Upper lobe of right lung (tissue), 1 donor: ENCODE data around the gene ELAC2. TPM values are rescaled to one million over a fixed set of nuclear protein-coding genes. Genes with fewer than 3 reads are reported as not detected.
"Not testable (repeated sequence)": the region's sequence is repeated elsewhere in the genome, so short reads cannot be mapped to it uniquely, and the experiment has no call there.

Source experiments
- ATAC-seq: fragments of 200-7000 bp; cut with Tn5 transposase; one replicate; pipeline ENCODE4 v1.9.1; 2020; ENCODE audit warnings: mild to moderate bottlenecking, moderate library complexity
- DNase-seq: peaks from one replicate; pipeline ENCODE4 v3.0.0-alpha.2; 2020
- H3K27ac ChIP-seq: fragments of 200-600 bp; one replicate; pipeline ENCODE4 v1.8.0; 2022
- H3K27me3 ChIP-seq: fragments of 200-600 bp; one replicate; pipeline ENCODE4 v1.8.0; 2022; ENCODE audit warnings: mild to moderate bottlenecking
- H3K36me3 ChIP-seq: fragments of 200-600 bp; one replicate; pipeline ENCODE4 v1.8.0; 2022
- H3K4me1 ChIP-seq: fragments of 200-600 bp; one replicate; pipeline ENCODE4 v1.8.0; 2022
- H3K4me3 ChIP-seq: fragments of 200-600 bp; one replicate; pipeline ENCODE4 v1.8.0; 2022; ENCODE audit warnings: mild to moderate bottlenecking
- H3K9me3 ChIP-seq: fragments of 200-600 bp; one replicate; pipeline ENCODE4 v1.8.0; 2022
- intact Hi-C: fragments of 100-400 bp; cut with DNase I; formaldehyde crosslinking; loops from one replicate; pipeline ENCODE4 v1.11.0; 2022
- total RNA-seq: library from RNA; stranded (reverse); fragmentation: NEBNext Ultra II Directional; extraction: Animal tissue kit (Norgen Biotek cat#: 25700); gene quantifications from one replicate; pipeline ENCODE4 v1.2.1, GENCODE V29; 2021
- TF ChIP-seq, protein P1 (sequence below): fragments of 200-600 bp; IDR thresholded peaks from one replicate; pipeline ENCODE4 v1.8.0; 2022; ENCODE audit warnings: antibody characterized with exemption
- donor health status: DM: no; HTN: yes; CAD: no; lungs with severe emphysema.

ELAC2 gene
- total RNA-seq, 1 donor from 2014 or later: 35.3 TPM

GRCh38 chr17:12979826-12980500 lies 37.9 kb downstream of the ELAC2 start:
- no peaks in the 10 kb centered on the region for H3K27me3 ChIP-seq
- intact Hi-C loops: no loop called here
- TF ChIP-seq, protein P1, sequence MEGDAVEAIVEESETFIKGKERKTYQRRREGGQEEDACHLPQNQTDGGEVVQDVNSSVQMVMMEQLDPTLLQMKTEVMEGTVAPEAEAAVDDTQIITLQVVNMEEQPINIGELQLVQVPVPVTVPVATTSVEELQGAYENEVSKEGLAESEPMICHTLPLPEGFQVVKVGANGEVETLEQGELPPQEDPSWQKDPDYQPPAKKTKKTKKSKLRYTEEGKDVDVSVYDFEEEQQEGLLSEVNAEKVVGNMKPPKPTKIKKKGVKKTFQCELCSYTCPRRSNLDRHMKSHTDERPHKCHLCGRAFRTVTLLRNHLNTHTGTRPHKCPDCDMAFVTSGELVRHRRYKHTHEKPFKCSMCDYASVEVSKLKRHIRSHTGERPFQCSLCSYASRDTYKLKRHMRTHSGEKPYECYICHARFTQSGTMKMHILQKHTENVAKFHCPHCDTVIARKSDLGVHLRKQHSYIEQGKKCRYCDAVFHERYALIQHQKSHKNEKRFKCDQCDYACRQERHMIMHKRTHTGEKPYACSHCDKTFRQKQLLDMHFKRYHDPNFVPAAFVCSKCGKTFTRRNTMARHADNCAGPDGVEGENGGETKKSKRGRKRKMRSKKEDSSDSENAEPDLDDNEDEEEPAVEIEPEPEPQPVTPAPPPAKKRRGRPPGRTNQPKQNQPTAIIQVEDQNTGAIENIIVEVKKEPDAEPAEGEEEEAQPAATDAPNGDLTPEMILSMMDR: no peak
- H3K27ac ChIP-seq: no peak overlapping the region
- no peaks in the 10 kb centered on the region for H3K4me1 ChIP-seq
- ATAC-seq: no peak
- no peak overlapping the region for H3K4me3 ChIP-seq
- no peak for DNase-seq
- H3K36me3 ChIP-seq: no peaks in the 10 kb centered on the region
- no peaks in the 10 kb centered on the region for H3K9me3 ChIP-seq

- TF ChIP-seq, protein P1: no peak
- DNase-seq: no peak
- H3K36me3 ChIP-seq: no peaks in the 10 kb centered on the region
Observed at GRCh38 chr17:12979246-12979645, 38.6 kb downstream of the ELAC2 start.

GRCh38 chr17:12978787-12979186 lies 39.0 kb downstream of the ELAC2 start:
- DNase-seq, ATAC-seq, H3K27me3 ChIP-seq, H3K4me1 ChIP-seq, H3K27ac ChIP-seq, H3K36me3 ChIP-seq, intact Hi-C loops, H3K4me3 ChIP-seq, H3K9me3 ChIP-seq: not testable (repeated sequence)

More at GRCh38 chr17:12979246-12979645, 38.6 kb downstream of the ELAC2 start:
- H3K4me3 ChIP-seq: no peak overlapping the region
- no peaks in the 10 kb centered on the region for H3K4me1 ChIP-seq
- intact Hi-C loops: no loop called here
- no peaks in the 10 kb centered on the region for H3K9me3 ChIP-seq
- no peak overlapping the region for H3K27ac ChIP-seq
- ATAC-seq: no peak
- H3K27me3 ChIP-seq: no peaks in the 10 kb centered on the region

DNA sequence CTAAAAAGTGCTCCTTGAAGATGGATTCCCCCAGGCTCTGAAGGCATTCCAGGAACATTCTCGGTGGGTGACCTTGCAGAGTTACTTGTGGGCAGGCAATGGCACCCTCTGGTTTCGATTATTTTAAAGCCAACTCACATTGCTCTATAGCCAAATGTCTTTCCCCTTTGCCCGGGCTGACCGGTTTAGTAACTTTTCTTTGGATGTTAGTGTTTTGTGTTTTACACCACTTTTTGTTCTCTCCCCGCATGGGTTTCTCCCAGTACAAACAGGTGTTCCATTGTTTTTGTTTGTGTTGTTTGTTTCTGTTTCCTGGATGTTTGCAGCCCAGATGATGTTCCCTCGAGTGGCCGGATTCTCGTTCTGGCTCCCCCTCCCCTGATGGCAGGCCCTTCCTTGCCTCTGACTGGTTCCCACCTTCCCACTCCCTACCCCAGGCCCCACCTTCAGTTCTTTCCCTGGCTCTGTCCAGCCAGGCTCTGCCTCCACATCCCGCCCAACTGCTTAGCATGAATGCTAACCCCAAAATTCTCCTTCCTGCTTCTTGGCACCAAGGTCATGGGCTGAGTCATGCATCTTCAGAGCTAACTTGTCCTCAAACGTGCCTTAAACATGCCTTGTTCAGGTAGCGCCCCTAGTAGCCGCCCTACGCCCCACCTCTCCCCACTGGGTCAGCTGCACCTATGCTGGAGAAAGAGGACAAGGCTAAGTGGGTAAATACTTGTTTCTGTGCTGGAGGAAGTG lies 40.6 kb downstream of the ELAC2 start:
- no peak for DNase-seq
- H3K4me3 ChIP-seq: no peak overlapping the region
- no peaks in the 10 kb centered on the region for H3K36me3 ChIP-seq
- no peak overlapping the region for H3K27ac ChIP-seq
- intact Hi-C loops: no loop called here
- H3K9me3 ChIP-seq: no peaks in the 10 kb centered on the region
- H3K4me1 ChIP-seq: no peaks in the 10 kb centered on the region
- no peaks in the 10 kb centered on the region for H3K27me3 ChIP-seq
- TF ChIP-seq, protein P1: no peak
- ATAC-seq: peak; percentile 50

- no peak overlapping the region for H3K27ac ChIP-seq
- H3K4me3 ChIP-seq: no peak overlapping the region
- intact Hi-C loops: no loop called here
- no peaks in the 10 kb centered on the region for H3K36me3 ChIP-seq
- H3K27me3 ChIP-seq: no peaks in the 10 kb centered on the region
- peak; percentile 59 for DNase-seq
- ATAC-seq: peak; percentile 31
- TF ChIP-seq, protein P1: no peak
- no peaks in the 10 kb centered on the region for H3K4me1 ChIP-seq
- no peaks in the 10 kb centered on the region for H3K9me3 ChIP-seq
Observed at GRCh38 chr17:12974005-12974531, 43.8 kb downstream of the ELAC2 start.

- no peaks in the 10 kb centered on the region for H3K9me3 ChIP-seq
- no peaks in the 10 kb centered on the region for H3K36me3 ChIP-seq
- no peaks in the 10 kb centered on the region for H3K4me1 ChIP-seq
- TF ChIP-seq, protein P1: no peak
- intact Hi-C loops: no loop called here
- peak; percentile 57 for DNase-seq
- ATAC-seq: peak; percentile 20
- H3K27ac ChIP-seq: no peak overlapping the region
- no peak overlapping the region for H3K4me3 ChIP-seq
- H3K27me3 ChIP-seq: no peaks in the 10 kb centered on the region
Observed at GRCh38 chr17:12973496-12974004, 44.3 kb downstream of the ELAC2 start.
